SK-N-SH treated with all-trans-retinoic acid at 6 μM for 48 hours (cell line): ENCODE results near the gene SBNO1.
"Not testable (repeated sequence)": the region's sequence is repeated elsewhere in the genome, so short reads cannot be mapped to it uniquely, and the experiment has no call there.

Source experiments
- ATAC-seq: fragments of 200-7000 bp; cut with Tn5 transposase; 3 replicates; pipeline ENCODE4 v1.9.1; 2020; ENCODE audit warnings: mild to moderate bottlenecking, moderate library complexity
- ARNTL ChIP-seq: fragments of 450-650 bp; formaldehyde crosslinking; IDR thresholded peaks from 2 replicates; pipeline ENCODE4 v1.5.0; 2020; ENCODE audit warnings: low read depth, mild to moderate bottlenecking, moderate library complexity, borderline replicate concordance
- BACH2 ChIP-seq: fragments of 250-450 bp; sonication (Bioruptor Pico); IDR thresholded peaks from 2 replicates; pipeline ENCODE4 v1.9.0; 2021; ENCODE audit warnings: mild to moderate bottlenecking, borderline replicate concordance
- CSDC2 ChIP-seq: fragments of 250-450 bp; sonication (Bioruptor Pico); IDR thresholded peaks from 2 replicates; pipeline ENCODE4 v1.5.0; 2020; ENCODE audit warnings: mild to moderate bottlenecking, moderate library complexity
- CSRNP3 ChIP-seq: fragments of 250-450 bp; sonication (Bioruptor Pico); IDR thresholded peaks from 2 replicates; pipeline ENCODE4 v1.5.1; 2021; ENCODE audit warnings: mild to moderate bottlenecking, moderate library complexity
- GLIS3 ChIP-seq: fragments of 250-450 bp; sonication (Bioruptor Pico); IDR thresholded peaks from 2 replicates; pipeline ENCODE4 v1.5.0; 2020; ENCODE audit warnings: mild to moderate bottlenecking, moderate library complexity
- OSR1 ChIP-seq: fragments of 250-450 bp; sonication (Bioruptor Pico); IDR thresholded peaks from 2 replicates; pipeline ENCODE4 v1.8.0; 2022; ENCODE audit warnings: moderate library complexity, mild to moderate bottlenecking, inconsistent platforms
- PATZ1 ChIP-seq: fragments of 250-450 bp; sonication (Bioruptor Pico); IDR thresholded peaks from 2 replicates; pipeline ENCODE4 v1.8.0; 2020; ENCODE audit warnings: mild to moderate bottlenecking, moderate library complexity, borderline replicate concordance
- PPARA ChIP-seq: fragments of 250-450 bp; sonication (Bioruptor Pico); IDR thresholded peaks from 2 replicates; pipeline ENCODE4 v1.5.0; 2020; ENCODE audit warnings: mild to moderate bottlenecking, borderline replicate concordance
- SNAI2 ChIP-seq: fragments of 250-450 bp; sonication (Bioruptor Pico); IDR thresholded peaks from 2 replicates; pipeline ENCODE4 v1.5.0; 2020; ENCODE audit warnings: mild to moderate bottlenecking, moderate library complexity
- TCF4 ChIP-seq: fragments of 250-450 bp; sonication (Bioruptor Pico); IDR thresholded peaks from 2 replicates; pipeline ENCODE4 v1.8.0; 2021; ENCODE audit warnings: mild to moderate bottlenecking, moderate library complexity, borderline replicate concordance
- TOX ChIP-seq: fragments of 250-450 bp; sonication (Bioruptor Pico); IDR thresholded peaks from 2 replicates; pipeline ENCODE4 v1.8.0; 2021; ENCODE audit warnings: mild to moderate bottlenecking, moderate library complexity, borderline replicate concordance
- ZFP3 ChIP-seq: fragments of 250-450 bp; sonication (Bioruptor Pico); IDR thresholded peaks from 2 replicates; pipeline ENCODE4 v1.5.0; 2020; ENCODE audit warnings: mild to moderate bottlenecking, moderate library complexity
- ZFP30 ChIP-seq: fragments of 450-650 bp; formaldehyde crosslinking; IDR thresholded peaks from 2 replicates; pipeline ENCODE4 v1.5.0; 2022; ENCODE audit warnings: mild to moderate bottlenecking, moderate library complexity
- ZNF565 ChIP-seq: fragments of 450-650 bp; formaldehyde crosslinking; conservative IDR thresholded peaks from 2 replicates; pipeline ENCODE4 v1.5.0; 2020; ENCODE audit warnings: low read depth, mild to moderate bottlenecking, moderate library complexity
- ZNF70 ChIP-seq: fragments of 450-650 bp; formaldehyde crosslinking; IDR thresholded peaks from 2 replicates; pipeline ENCODE4 v1.5.0; 2020; ENCODE audit warnings: mild to moderate bottlenecking, moderate library complexity
- TF ChIP-seq, protein P1 (sequence below): fragments of 250-450 bp; sonication (Bioruptor Pico); IDR thresholded peaks from 2 replicates; pipeline ENCODE4 v1.8.0; 2021; ENCODE audit warnings: low read depth, mild to moderate bottlenecking, moderate library complexity, borderline replicate concordance
- TF ChIP-seq, protein P2 (sequence below): fragments of 250-450 bp; sonication (Bioruptor Pico); IDR thresholded peaks from 2 replicates; pipeline ENCODE4 v1.5.1; 2020; ENCODE audit warnings: low read depth, mild to moderate bottlenecking, moderate library complexity

Gene SBNO1

DNA sequence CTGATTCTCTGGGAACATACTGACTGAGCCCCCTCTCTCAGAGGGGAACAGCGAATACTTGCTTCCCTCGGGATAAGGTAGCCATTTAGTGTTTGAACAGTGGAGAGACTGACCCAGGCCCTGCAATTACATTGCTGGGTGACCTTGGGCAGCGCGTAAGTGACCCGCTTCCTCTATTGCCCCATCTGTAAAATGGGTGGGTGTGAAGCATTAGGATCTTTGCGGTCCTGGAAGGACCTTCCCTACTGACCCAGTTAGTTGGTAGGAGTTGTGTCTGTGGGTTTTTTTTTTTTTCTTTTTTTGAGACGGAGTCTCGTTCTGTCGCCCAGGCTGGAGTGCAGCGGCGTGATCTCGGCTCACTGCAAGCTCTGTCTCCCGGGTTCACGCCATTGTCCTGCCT, 18.0 kb upstream of the SBNO1 start:
- no peak for TF ChIP-seq TCF4 (CRISPR knock-in tag)
- no peak for TF ChIP-seq GLIS3 (CRISPR knock-in tag)
- TF ChIP-seq, protein P1, sequence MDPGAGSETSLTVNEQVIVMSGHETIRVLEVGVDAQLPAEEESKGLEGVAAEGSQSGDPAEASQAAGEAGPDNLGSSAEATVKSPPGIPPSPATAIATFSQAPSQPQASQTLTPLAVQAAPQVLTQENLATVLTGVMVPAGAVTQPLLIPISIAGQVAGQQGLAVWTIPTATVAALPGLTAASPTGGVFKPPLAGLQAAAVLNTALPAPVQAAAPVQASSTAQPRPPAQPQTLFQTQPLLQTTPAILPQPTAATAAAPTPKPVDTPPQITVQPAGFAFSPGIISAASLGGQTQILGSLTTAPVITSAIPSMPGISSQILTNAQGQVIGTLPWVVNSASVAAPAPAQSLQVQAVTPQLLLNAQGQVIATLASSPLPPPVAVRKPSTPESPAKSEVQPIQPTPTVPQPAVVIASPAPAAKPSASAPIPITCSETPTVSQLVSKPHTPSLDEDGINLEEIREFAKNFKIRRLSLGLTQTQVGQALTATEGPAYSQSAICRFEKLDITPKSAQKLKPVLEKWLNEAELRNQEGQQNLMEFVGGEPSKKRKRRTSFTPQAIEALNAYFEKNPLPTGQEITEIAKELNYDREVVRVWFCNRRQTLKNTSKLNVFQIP (CRISPR knock-in tag): no peak
- TF ChIP-seq ZNF70 (CRISPR knock-in tag): no peak
- TF ChIP-seq TOX (CRISPR knock-in tag): no peak

GRCh38 chr12:123379391-123379790, 14.7 kb upstream of the SBNO1 start:
- TF ChIP-seq TCF4 (CRISPR knock-in tag) (no peak), CSRNP3 (no peak)
- TF ChIP-seq, all 23 proteins: peak for 0
- no peak for ATAC-seq

More for the DNA sequence above, 18.0 kb upstream of the SBNO1 start:
- ATAC-seq: no peak

DNA sequence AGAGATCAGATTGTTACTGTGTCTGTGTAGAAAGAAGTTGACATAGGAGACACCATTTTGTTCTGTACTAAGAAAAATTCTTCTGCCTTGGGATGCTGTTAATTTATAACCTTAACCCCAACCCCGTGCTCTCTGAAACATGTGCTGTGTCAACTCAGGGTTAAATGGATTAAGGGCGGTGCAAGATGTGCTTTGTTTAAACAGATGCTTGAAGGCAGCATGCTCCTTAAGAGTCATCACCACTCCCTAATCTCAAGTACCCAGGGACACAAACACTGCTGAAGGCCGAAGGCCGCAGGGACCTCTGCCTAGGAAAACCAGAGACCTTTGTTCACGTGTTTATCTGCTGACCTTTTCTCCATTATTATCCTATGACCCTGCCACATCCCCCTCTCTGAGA, 7.8 kb upstream of the SBNO1 start:
- not testable (repeated sequence) for ATAC-seq

DNA sequence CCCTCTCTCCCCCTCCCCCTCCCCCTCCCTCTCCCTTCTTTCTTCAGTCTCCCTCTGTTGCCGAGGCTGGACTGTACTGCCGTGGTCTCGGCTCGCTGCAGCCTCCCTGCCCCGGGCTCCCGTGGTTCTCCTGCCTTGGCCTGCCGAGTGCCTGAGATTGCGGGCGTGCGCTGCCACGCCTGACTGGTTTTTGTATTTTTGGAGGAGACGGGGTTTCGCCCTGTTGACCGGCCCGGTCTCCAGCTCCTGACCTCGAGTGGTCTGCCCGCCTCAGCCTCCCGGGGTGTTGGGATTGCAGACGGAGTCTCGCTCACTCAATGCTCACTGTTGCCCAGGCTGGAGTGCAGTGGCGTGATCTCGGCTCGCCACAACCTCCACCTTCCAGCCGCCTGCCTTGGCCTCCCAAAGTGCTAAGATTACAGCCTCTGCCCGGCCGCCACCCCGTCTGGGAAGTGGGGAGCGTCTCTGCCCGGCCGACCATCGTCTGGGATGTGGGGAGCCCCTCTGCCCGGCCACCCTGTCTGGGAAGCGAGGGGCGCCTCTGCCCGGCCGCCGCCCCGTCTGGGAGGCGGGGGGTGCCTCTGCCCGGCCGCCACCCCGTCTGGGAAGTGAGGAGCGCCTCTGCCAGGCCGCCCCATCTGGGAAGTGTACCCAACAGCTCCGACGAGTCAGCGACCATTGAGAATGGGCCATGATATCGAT, 7.2 kb upstream of the SBNO1 start:
- ATAC-seq: not testable (repeated sequence)

DNA sequence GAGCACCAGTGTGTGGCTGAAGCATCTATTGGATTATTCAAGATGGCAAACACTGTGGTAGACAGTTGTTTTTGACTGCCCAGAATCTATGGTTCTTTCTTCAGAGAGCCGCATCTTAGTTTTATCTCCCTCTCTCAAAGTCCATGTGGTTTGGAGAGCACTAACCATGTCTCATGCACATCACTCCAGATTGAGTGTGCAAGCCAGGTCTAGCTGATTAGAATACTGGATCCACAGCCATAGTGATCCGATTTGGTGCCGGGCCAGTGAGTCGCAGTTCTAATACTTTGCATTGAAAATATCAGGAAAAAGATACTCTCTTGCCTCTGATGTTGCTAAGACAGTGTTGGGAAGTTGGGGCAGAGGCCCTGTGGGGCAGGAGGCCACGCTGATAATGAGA, 4.6 kb upstream of the SBNO1 start:
- ATAC-seq: no peak
- no peak for TF ChIP-seq ZFP30 (CRISPR knock-in tag)
- no peak for TF ChIP-seq ARNTL (CRISPR knock-in tag)
- no peak for TF ChIP-seq CSDC2 (CRISPR knock-in tag)
- no peak for TF ChIP-seq OSR1
- no peak for TF ChIP-seq BACH2
- TF ChIP-seq ZFP3 (CRISPR knock-in tag): no peak

- ATAC-seq: not testable (repeated sequence)
Measured at GRCh38 chr12:123368431-123368830, 3.8 kb upstream of the SBNO1 start.

DNA sequence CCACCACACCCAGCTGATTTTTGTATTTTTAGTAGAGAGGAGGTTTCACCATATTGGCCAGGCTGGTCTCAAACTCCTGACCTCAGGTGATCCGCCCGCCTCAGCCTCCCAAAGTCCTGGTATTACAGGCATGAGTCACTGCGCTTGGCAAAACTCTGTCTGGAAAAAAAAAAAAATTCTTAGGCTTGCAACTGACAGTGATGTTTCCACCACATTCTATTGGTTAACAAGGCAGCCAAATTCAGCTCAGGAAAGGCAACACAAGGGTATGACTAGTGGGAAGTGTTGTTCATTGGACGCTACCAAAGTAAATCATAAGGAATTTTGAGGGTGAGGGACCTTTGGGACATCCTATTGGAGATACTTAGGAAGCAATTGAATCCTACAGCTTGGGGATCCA, 2.9 kb upstream of the SBNO1 start:
- ATAC-seq: no peak
- TF ChIP-seq PATZ1 (CRISPR knock-in tag) (no peak), PPARA (CRISPR knock-in tag) (no peak), TOX (CRISPR knock-in tag) (no peak), TCF4 (CRISPR knock-in tag) (no peak), ZFP3 (CRISPR knock-in tag) (no peak), ZNF565 (CRISPR knock-in tag) (no peak), SNAI2 (CRISPR knock-in tag) (no peak), ZFP30 (CRISPR knock-in tag) (no peak), OSR1 (no peak)
- TF ChIP-seq, protein P2, sequence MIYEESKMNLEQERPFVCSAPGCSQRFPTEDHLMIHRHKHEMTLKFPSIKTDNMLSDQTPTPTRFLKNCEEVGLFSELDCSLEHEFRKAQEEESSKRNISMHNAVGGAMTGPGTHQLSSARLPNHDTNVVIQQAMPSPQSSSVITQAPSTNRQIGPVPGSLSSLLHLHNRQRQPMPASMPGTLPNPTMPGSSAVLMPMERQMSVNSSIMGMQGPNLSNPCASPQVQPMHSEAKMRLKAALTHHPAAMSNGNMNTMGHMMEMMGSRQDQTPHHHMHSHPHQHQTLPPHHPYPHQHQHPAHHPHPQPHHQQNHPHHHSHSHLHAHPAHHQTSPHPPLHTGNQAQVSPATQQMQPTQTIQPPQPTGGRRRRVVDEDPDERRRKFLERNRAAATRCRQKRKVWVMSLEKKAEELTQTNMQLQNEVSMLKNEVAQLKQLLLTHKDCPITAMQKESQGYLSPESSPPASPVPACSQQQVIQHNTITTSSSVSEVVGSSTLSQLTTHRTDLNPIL (CRISPR knock-in tag): no peak
- TF ChIP-seq, all 23 proteins: peak for 0
